Inferior parietal cortex (tissue), 1 donor: Measurements from ENCODE around the gene TSEN15.
A peak's percentile ranks its signal among the peaks of the same experiment; 100 is the strongest.
"Not testable (repeated sequence)": the region's sequence is repeated elsewhere in the genome, so short reads cannot be mapped to it uniquely, and the experiment has no call there.

ENCODE experiments used
- DNase-seq: peaks from one replicate; pipeline ENCODE4 v3.0.0-alpha.2; 2016; ENCODE audit errors: extremely low spot score

Gene TSEN15

DNA sequence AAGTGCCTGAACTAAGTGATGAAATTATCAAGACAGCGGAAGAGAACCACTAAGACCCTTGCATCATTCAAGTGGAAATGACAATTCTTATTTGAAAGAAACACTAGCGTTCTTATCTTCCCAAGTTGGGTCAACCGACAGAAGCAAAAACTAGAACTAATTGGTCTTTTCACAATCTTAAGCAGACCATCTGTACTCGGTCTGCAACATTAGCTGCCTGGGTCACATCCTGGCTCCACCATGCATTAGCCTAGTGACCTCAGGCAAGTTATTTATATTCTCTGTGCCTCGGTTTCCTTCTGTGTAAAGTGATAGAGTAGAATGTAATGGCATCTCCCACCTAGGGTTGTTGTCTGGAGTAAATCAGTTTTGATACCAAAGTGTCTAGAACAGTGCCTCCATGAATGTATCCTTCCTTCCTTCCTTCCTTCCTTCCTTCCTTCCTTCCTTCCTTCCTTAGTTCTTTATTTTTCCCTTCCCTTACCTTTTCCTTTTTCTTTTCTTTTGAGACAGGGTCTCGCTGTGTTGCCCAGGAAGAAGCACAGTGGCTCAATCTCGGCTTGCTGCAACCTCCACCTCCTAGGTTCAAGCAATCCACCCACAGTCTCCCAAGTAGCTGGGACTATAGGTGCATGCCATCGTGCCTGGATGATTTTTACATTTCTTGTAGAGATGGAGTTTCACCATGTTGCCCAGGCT lies 20.0 kb upstream of the TSEN15 start:
- peak; percentile 48 for DNase-seq

DNA sequence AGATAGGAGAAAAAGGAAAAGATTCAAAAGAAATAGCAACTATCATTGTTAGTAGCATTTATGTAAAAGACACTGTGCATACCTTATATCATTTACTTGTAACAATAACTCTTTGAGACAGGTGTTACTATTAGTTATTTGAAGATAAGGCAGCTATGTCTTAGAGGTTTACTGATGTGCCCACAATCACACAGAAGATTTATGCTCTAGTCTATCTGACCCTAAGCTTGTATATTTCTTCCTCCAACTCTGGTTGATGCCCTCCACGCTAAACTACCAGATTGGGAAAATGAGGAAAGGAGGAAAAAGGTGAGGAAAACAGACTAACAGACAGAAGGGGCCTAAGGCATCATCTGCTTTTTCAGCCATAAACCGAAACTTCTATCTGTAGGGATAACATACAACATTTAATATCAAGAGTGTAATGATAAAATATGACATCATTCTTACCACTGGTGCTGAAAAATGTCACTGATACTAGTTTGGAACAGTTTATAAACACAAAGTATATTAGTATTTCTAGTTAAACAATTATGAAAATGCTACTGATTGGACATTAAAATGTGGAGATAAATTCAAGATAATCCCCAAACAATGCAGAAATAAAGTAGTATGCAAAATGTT lies 19.1 kb upstream of the TSEN15 start:
- DNase-seq = peak; percentile 11

DNA sequence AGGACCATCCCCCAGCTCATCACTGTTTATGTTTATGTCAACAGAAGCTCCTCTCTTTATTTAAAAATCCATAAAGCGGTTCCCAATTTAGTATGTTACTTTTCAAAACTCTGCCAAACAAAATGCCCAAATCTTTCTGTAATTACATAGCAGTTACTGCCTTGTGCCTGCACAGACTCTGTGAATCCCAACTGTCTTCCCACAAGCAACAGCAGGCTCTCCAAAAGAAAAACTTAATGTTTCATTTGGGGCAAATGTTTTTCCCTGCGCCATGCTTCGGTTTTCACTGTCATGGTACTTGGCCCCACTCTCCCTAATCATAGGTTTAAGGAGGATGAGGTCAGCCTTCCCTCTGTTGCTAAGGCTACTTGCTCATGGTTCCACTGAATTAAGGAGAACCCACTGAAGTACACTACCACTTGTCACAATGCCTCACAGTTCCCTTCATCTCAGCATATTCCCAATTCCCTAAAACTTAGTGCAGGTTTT lies 18.6 kb upstream of the TSEN15 start:
- DNase-seq = peak; percentile 38

DNA sequence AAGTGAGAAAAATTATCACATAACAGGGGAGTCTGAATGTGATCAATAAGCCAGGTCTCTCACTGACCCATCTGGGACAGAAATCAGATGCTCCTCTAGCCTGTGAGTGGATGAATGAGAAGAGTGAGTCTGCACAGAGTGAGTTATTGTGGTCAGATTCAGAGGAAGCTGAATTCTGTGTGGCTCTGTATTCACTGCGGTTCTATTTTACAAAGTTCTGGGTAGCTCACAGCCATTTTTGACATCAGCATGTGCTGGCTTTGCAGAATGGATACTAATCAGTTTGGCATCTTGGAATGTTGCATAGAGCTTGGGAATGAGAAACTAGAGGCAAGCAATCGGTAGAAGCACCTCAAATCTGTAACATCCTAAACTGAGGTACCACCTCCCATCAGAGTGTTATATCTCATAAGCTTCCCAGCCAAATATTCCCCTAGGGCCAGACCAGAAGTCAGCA lies 17.8 kb upstream of the TSEN15 start:
- peak; percentile 69 for DNase-seq

DNA sequence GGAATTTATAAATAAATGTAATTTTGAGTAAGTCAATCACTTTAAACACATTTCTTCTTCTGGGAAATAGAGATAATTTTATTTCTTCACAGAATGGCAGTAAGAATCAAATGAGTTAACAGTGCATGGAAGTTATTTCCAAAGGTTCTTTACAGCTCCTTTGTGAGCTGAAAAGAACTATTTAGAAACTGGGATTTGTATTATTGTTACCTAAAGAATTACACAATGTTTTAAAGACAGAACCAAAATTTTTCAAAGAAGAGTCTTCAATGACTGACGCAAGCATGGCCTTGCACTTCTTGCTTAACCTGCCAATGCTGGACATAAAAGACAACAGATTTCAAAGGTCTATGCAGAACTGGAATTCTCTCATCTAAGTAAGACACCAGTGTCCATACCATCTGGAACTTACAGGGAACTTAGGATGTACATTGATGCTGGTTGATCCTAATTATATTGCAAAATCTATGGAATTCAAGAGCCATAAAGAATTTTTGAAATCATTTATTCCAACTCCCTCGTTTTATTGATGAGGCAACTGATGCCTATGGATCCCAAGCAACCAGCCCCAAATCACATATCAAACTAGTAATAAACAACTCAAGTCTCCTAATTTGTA lies 16.7 kb upstream of the TSEN15 start:
- no peak for DNase-seq

DNA sequence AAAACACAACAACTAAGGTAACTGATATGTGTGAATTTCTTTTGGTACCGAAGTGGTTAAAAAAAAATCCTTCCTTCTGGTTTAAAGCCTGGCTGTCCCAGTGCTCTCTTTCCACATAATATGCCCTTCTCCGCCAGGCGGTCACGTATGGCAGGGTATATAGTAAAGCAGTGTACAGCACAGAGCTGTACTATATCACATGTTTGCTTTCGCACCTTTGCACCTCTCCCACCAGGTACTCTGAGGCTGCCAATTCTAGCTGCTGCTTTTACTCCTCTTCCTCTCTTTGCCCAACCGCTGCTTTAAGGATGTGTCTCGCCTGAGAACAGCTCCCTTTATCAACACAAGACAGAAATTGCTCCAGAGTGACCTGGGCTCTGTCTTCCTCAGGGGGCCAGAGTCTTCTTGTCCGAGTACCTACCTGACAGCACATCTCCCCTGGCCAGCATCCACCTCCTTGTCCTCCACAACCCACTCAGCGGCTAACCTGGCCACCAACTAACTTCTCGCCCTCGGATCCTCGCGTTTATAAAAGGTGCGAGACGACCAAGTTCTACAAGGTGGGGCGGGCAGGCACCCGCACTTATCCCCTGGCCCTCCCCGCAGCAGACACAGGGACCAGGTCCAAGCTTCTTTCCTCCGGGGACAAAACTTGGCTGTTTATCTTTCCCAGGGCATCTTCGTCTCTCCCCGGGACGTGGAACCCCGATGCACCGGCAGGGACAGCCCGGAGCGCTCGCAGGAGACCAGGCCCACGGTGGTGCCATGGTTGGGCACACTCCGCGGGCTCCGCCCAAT lies 15.6 kb upstream of the TSEN15 start:
- DNase-seq = no peak

DNA sequence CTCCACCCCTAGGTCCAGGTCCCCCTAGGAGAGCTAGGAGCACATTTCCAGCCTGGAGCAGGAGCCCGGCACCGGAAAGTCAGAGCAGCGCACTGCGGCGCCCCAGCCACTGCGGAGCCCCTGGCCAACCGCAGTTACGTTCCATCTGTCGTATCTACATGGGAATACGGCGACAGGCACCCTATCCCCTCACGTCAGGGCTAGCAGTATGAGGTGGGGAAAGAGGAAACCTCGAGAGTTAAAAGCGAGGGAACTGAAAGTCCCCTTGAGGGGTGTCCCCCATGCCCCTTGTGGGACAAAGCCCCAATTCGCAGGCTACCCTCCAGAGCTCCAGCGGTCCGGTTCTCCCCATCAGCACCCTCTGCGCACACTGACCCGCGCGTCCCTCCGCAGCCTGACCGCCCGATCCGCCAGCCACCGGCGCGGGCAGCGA lies 15.0 kb upstream of the TSEN15 start:
- peak; percentile 68 for DNase-seq

DNA sequence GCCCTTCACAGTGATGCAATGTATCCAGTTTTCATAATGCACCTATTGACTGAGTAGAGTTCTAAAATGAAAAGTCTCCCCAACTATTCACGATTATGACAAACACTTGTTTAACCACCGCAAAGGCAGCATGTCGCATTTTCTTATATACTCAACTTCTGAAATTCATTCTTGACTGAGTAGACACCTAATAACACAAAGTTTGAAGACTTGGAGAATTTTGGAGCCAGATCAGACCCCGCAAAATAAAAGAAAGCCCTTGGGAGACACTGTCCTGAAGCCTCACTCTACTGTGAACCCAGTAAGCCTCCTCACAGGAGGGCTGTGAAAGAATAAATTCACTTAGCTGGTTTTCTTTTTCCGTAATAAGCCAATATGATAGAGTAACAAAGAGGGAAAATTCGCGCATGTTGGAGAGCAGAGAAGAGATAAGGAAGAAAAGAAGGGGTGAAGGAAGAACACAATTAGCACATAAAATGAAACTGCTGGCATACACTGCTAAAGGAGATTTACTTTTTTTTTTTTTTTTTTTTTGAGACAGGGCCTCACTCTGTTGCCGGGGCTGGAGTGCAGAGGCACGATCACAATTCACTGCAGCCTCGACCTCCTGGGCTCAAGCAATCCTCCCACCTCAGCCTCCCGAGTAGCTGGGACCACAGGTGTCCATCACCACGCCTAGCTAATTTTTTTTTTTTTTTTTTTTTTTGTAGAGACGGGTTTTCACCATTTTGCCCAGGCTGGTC lies 13.5 kb upstream of the TSEN15 start:
- no peak for DNase-seq

DNA sequence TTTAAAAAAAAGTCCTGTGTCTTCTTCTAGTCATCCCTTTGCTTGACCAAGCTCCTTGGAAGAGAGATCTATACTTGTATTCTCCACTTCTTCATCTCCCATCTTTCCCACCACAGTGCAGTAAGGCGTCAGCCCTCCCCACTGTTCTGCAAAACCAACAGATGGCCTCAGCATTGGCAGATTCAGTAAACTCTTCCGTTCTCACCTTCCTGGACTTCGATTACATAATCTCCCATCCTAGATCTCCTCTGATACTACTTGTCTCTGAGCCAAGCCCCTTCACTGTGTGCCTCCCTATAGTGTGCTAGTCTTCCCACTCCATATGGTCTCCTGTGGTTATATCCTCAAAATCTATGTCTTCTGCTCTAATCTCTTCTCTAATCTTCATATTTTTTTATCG lies 12.4 kb upstream of the TSEN15 start:
- DNase-seq = no peak

DNA sequence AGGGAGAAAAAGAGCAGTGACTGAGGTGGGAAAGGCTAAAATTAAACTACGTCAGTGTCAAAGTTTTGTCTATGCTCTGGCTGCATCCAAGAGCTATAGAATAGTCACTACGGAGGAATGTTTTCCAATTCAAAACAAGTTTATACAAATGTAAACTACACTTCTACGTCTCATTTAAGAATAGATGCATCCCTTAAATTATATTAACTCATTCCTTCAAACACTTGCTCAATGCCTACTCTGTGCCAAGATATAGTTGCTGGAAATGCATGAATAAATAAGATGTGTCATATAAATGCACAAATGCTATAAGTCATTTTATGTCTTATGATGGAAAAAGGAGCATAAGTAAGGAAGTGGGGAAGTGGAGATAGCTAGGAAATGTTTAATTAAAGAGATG lies 9.8 kb upstream of the TSEN15 start:
- DNase-seq = no peak

DNA sequence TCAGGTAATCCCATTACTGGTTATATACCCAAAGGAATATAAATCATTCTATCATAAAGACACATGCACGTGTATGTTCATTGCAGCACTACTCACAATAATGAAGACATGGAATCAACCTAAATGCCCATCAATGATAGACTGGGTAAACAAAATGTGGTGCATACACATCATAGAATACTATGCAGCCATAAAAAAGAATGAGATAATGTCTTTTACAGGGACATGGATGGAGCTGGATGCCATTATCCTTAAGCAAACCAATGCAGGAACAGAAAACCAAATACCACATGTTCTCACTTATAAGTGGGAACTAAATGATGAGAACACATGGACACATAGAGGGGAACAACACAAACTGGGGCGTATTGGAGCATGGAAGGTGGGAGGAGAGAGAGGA lies 8.2 kb upstream of the TSEN15 start:
- not testable (repeated sequence) for DNase-seq

DNA sequence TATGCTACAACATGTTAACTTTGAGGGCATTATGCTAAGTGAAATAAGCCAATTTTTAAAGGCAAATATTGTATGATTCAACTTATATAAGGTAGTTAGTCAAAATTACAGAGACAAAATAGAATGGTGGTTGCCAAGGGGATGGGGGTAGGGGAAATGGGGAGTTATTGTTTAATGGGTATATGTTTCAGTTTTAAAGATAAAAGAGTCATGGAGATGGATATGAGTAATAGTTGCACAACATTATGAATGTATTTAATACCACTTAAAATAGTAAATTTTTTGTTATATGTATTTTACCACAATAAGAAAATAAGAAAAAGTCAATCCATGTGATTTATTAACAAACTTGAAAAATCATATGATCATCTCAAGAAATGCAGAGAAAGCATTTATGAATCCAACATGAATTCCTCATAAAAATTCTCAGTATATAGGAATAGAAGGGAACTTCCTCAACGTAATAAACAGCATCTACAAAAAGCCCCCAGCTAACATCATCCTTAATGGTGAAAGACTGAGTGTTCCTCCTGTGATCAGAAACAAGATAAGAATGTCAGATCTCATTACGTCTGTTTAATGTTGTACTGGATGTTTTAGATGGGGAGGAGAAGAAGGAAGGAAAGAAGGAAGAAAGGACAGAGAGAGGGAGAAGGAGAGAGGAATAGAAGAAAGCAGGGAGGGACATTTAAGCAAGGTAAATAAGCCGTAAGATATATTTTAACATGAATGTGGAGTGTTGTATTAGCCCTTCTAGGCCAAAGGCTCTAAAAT lies 6.7 kb upstream of the TSEN15 start:
- DNase-seq = no peak

DNA sequence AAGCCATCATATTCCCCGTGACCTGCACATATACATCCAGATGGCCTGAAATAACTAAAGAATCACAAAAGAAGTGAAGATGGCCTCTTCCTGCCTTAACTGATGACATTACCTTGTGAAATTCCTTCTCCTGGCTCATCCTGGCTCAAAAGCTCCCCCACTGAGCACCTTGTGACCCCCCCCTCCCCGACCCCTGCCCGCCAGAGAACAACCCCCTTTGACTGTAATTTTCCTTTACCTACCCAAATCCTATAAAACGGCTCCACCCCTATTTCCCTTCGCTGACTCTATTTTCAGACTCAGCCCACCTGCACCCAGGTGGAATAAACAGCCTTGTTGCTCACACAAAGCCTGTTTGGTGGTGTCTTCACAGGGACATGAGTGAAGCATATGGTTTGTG lies 4.0 kb upstream of the TSEN15 start:
- DNase-seq = not testable (repeated sequence)

DNA sequence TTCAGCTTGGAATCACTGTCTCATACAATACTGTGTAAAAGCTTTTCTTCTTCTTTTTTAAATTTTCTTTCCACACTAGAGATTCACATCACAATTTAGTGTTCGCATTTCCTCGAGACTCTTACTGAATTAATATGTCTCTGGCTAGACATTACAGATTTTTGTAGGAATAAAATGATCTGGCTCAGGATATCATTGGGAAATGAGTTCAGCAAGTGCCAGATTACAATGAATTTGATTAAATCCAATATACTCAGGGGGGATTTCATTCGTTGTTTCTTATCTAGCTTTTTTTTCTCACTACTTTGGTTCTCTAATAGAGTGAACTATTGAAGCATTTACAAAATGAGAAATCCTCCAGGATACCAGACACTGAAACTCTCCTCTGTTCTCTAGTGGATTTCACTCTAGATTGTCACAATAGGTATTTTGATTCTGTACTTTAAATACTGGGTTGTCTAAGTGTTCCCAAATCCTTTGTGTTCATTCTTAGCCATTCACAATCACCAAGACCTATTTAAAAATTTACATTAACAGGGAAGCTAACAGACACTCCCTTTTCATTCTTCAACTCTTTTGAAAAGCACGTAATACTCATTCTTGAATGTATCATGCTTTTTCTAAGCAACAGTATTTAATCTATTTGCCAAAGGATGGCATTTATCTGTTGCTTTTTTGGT lies 2.8 kb upstream of the TSEN15 start:
- DNase-seq = no peak

DNA sequence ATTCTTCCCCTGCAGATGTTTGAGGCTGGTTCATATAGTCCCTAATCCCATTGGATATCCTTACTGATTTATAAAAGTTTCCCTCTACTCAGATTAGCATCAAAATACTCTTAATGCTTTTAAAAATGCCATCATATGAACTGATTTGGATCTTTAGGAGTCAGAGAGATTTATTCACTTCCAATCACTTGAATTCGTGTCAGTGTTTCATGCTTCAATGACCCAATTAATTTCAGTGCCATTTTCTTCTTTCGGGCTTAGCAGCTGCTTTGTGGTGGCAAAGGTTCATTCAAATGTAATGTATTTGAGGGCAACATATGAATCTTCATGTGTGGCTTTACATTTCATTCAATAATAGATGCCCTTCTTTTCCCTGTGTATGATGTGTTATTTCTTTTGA lies 2.2 kb upstream of the TSEN15 start:
- DNase-seq = no peak

DNA sequence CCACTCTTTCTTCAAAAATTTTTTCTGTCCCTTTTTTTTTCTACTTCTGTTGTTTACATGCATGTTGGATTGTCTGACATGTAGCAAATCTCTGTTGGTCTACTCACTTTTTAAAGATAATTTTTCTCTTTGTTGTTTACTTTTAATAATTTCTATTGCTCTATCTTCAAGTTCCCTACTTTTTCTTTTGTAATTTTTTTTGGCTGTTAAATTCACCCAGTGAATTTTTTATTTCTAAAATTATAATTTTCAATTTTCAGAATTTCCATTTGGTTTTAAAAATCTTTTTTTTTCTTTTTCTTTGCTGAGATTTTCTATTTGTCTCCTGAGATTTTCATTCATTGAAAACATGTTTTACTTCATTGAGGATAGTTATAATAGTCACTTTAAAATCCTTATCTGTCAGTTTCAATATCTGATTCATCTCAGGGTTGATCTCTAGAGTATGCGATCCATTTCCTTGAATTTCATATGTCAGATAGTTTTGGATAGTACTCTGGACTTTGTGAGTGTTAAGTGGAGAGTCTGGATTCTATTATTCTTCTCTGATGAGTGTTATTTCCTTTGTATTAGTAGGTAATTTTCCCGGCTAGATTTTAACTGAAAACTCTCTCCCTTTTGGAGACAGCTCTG lies 1.6 kb upstream of the TSEN15 start:
- no peak for DNase-seq

DNA sequence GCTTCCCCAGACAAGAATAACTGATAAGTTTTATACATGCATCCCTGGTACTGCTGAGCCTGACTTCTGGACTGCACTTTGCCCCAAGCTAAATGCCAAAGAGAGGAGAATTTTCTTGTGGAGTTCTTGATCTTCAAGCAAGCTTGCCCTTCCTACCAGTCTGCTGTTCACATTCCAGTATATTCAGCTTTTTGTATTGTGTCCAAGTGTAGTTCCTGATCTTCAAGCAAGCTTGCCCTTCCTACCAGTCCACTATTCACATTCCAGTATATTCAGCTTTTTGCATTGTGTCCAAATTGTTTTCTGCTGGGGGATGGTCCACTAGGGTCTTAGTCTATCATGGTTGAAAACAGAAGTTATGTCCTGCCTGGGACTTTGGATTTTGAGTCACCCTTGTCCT lies 894 bp upstream of the TSEN15 start:
- DNase-seq = no peak

DNA sequence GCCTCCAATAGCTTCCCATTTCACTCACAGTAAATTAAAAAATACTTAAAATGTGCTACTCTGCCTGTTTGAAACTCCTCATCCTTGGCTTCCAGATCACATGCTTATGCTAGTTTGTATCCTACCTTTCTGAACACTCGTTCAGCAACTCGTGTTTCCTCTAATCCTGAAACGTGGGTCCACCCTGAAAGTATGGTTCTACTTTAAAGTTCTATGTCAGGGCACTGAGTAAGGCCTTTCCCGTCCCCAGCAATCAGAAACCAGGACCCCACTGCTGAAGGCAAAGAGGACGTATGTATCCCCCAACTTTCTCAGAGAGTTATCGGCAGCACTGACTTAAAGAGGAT lies 419 bp upstream of the TSEN15 start:
- no peak for DNase-seq

DNA sequence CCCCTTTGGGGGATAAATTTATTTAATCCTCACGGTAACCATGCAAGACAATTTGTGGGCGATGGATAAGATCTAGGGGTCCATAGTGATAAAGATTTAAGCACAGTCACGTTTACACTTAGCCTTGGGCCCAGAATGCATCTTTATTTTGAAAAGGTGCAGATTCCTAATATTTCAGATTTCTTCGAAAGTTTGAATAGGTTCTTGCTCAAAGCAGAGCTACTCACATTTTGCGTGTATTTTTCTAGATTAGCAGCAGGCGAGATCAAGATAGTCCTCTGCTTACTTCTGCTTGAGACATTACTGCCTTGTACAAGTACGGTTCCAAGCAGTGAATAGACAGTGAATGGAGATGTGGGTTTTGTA lies 647 bp downstream of the TSEN15 start:
- DNase-seq = no peak

DNA sequence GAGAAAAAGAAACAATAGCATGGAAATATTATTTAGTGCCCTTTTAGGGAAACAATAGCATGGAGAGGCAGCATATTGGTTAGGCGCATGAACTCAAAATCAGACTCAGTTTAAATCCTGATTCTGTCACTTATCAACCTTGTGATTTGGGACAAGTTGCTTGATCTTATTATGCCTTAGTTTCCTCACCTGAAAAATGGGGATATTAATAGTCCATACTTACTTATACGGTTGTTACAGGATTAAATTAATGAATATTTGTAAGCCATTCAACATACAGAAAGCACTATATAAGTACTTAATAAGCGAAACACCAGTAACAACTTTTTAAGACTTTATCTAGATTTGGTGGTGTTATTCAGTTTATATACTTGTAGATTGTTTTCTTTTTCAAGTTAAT lies 1.2 kb downstream of the TSEN15 start:
- DNase-seq = no peak
